RCC 7860 (cell line): ENCODE data around the gene ARHGAP15.

Experiments
- DNase-seq: peaks from one replicate; pipeline ENCODE4 v3.0.0-alpha.2; 2015; ENCODE audit warnings: low spot score
- FAIRE-seq: peaks from 2 replicates; lab custom pipeline; 2012; peaks lifted over from hg19 to GRCh38; lab: Jason Lieb, UNC

ARHGAP15 gene

DNA sequence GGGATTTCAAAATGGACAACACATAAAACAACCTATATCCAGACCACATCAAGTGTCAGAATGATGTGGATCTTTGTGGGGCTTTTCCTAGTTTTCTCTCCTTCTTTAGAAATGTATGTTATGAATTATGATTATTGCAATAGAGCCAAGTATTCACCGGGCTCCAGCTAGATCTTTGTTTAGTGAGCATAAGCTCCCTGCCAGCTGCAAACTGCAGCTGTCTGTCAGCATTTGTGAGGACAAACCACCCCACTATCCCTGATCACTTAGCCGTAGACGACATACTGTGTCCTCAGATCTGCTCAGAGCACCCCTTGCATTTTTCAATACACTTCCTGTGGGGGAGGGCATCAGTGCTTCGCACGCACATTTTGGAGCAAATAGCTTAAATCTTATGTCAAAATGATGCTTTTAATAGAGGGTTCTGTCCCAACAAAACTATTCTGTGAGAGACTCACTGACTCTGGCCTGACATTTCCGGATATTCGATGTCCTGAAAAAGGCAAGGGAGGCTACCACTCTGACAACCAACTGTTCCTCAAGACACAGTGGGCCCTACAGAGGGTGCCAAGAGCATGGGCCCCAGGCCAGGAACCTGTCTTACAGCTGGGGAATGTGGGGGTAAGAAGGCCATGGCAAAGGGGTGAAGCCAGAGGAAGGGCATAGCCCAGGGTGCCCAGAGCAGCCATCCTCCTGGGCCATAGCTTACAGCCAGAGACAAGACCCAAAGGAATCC is 346.0 kb downstream of the ARHGAP15 start:
- FAIRE-seq (no peak), DNase-seq (no peak)

DNA sequence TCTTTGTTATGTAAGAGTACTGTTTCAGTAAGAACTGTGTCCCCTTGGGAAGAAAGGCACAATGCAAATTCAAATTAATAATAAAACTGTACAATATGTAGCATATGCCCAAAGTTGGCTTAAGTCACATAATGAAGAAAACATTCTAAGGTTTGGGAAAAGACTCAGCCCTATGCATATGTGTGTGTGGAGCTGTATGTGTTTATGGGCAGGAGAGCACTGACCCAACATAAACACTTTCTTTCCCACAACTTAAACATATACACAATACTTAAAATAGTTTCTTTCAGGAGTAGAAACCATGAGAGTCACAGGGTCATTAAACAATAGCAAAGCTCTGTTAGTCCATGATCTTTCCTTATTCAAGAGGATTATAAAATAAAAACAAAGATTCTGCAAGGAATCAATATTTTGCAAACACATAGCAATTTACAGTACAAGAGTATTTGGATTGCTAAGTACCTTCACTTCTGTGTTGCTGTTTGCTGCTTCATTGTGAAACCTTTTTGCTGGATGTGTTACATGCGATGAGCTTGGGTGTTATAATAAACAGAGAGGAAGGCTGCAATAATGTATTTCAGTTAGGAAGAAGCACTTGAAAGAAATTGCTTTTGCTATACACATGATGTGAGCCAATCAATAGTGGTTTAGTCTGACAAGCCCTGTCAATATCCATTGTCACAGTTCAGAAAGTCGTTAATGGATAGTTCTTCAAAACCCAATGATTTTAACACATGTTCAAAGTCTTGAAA is 347.3 kb downstream of the ARHGAP15 start:
- DNase-seq (no peak), FAIRE-seq (no peak)

DNA sequence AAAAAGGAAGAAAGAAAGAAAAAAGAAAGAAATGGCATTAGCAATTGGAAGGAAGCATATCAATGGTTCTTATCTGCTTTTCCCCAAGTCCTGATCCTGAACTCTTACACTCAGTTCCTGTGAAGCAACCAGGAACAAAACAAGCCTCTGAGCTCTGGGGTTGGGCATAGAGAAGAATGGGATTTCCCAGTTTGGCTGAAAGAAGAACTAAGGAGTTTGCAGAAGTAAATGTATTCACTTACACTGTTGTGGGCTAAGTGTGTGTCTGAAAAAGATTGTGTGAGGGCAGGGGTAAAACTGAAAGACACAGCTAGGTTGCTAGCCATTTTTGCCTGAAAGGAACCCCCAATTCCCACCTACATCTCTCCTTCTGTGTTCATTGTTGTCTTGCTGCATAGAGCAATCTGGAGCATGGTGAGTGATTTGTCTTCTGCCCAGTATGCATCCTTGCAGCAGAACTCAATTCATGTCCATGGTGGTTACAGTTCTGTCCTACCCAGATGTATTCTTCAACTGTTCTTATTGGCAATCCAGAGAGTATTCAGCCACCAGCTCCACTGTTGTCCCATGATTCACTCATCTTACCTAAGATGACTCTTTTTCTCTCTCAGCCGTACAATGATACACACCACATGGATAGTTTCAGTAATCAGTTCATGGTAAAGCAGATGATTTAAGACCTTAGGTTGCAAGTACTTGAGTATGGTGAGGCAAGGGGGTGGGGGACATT is 348.7 kb downstream of the ARHGAP15 start:
- FAIRE-seq: no peak
- DNase-seq: no peak

DNA sequence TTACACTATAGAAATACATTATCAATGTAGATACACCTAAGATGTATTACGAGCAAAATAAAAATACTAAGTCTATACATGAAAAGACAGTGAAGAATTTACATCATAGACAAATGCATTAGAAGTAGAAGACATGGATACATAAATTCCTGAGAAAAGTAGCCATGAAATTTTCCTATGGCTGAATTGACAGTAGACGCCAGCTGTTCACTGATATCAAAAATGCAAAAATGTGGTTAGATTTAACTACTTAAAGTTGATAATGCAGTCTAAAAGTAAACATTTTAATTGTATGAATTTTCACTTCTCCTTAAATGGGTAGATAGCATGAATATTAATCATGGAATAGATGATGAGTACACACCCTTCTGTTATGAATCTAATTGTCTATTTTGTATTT is 350.9 kb downstream of the ARHGAP15 start:
- no peak for DNase-seq
- no peak for FAIRE-seq

DNA sequence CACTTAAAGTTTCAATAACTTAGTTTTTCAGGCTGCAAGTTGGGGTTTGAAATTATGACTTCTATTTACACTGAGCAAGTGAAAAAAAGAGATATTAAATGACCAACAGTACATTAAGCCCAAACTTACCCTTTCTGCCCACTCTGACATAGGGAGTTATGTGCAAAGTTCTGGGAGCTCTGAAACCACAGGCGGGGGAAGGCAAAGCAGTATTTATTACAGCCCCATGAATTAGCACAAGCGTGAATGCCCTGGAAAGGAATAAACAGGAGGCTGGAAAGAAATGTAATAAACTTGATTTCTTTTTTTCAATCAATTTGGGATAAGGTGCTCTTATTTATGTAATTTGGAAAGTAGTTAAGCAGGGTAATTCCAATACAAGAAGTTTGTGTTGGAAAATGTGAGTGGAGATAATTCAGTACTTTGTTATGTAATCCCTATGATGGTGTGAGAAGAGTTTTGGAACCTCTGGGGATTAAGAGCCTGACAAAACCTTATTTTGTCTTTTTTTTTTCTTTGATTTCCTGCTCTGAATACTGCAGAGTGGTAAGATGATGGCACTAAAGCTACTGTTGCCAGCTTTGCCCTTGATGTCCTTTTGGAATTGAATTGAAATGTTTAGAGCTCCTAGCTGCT is 351.5 kb downstream of the ARHGAP15 start:
- FAIRE-seq (no peak), DNase-seq (no peak)

DNA sequence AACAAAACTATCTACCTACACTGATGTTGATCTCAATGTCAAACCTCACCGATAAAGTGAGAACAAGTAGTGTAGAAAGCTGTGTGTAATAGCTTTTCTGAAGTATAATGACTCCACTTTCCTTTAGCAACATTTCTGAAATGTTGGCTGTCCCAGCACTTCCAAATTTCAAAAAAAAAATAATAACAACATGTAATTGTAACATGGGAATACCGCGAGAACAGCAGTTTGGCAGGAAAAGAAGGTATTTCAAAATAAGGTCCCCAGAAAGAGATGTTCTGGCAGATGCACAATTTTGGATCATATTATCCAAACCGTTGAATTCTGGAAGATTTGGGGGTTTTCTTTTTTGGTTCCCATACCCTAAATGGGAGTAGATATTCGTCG is 352.0 kb downstream of the ARHGAP15 start:
- FAIRE-seq (no peak), DNase-seq (no peak)

DNA sequence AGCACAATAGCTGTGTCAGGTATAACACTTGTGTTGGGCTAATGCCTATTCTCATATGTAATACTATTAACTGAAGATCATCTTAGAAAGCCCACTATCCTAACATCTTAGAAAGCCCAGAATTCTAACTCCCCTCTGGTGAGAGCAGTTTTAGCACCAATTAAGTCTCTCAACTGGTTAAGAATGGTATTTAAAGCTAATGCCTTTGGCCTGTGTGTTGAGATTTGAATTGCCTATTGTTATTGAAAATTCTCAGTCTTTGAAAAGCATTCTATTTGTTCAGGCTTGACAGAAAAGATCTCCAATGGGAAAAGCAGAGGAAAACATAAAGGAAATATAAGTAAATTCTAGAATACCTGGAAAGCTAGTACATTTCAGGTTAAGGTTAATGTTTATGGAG is 352.5 kb downstream of the ARHGAP15 start:
- FAIRE-seq: no peak
- DNase-seq: no peak

DNA sequence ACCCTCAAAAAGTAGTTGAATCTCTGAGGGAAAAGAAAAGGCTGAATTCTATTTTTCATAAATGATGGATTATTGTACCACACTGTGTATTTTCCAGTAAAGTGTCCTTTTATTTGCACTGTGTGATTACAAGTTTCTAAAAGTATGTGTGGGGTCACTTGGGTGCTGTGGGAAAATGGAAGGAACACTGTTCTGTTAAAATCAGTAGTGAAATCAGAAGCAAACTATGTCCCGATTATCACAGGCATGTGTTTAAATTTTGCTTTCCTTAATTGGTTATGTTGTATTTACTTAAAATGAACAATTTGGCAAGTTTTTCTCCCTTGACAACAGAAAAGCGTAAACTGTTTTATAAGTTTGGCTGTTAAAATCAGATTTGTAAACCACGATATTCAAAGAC is 353.1 kb downstream of the ARHGAP15 start:
- DNase-seq: no peak
- FAIRE-seq: no peak

DNA sequence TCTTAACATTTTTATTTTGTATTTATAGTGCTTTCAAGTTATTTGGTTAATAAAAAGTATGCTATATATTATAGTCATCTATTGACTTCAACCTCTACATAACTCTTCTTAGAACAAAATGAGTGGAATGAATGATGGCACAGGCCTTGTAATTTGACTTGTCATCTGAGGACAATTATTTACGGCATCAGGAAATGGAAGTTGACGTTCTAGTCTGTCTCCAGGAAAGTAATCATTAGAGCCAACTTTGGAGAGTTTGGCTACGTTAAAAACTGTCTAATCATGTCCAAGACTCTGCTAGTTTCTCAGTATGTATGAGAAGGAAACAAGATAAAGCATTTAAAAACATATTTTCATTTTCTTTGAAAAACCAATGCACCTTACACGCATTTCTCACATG is 353.6 kb downstream of the ARHGAP15 start:
- FAIRE-seq: no peak
- DNase-seq: no peak

DNA sequence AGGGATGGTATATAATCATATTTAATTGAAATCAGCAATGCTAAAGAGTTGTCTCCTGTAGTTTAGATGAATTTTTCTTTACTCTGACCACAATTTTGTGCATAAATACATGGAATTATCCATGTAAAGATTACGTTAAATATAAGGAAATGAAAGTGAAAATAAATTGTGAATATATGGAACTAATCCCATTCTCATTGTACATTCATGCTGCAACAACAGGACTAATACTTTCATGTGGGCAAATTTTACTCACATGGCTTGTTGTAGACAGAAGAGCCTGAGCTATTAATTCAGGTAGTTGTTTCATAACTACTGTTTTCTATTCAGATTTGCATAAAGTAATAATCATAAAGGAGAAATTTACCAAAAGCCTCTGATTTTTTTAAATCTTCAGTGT is 357.8 kb downstream of the ARHGAP15 start:
- no peak for FAIRE-seq

DNA sequence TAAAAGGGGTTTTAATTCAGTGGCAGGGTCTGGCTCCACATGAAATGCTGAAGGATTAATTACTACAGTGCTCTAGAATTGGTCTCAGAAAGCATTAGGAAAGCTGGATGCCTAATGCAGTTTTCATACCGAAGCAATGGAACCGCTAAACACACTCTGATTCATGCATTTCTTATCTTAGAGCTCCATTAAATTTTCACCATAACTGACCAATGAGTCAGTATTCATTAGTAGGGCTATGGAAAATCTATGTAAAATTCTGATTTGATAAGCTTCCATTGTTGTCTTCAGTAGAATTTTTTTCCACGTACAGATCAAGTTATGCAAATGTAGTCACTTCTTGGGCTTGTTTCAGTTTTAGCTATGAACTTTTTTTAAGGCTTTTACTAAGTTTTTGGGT is 359.9 kb downstream of the ARHGAP15 start:
- DNase-seq (peak; percentile 71), FAIRE-seq (peak; percentile 91)

More for the DNA sequence above, 357.8 kb downstream of the ARHGAP15 start:
- DNase-seq: no peak

DNA sequence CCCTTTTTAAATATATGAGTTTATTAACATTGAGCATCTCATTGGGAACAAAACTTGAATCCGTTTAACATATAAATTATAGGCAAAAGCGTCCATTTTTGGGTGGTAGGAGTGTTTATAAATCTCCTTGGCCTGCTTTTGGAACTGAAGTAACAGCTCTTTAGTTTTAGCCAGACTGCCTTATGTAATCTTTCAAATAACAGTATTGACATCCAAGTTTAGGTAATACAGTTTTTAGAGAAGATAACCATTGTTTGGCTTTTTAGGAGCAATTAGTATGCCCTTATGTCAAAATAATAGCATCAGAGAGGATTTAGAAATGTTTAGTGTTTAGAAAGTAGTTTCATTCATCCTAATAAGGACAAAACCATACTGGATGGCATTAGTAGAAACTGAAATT is 361.9 kb downstream of the ARHGAP15 start:
- no peak for FAIRE-seq
- no peak for DNase-seq

DNA sequence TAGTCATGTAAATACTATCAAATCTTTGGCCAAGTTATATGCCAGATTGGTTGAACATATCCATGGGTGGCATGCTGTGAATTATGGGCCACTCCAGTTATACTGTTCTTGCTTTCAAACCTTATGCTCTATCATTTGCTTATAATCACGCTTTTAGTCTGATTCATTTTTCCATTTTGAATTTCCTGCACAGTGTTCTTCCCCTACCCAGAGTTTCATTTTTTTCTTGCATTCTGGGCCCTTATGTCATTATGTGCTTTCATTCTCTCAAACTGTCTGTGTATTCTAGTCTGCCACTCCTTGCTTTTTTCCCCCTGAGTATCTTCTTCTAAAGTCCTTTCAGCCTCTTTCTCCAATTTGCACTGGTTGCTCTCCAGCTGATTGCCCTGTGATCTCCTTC is 364.1 kb downstream of the ARHGAP15 start:
- FAIRE-seq (no peak), DNase-seq (no peak)

DNA sequence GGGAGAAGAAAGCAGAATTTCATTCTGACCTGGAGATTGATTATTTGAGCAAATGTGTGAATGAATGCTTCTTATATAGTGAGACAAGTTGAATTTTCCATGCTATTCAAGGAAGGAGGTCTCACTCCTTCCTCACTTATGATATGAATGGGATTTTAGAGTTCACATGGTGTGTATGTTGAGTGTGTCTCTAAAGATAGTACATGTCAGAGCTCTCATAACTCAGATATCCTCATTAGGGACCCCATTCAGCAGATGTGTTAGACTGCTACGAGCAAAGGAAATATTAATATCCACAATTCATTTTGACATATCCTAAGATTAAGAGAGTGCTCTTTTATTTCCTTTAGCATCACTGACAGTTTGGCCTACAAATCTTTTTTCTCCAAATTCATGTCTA is 368.5 kb downstream of the ARHGAP15 start:
- no peak for FAIRE-seq
- no peak for DNase-seq

DNA sequence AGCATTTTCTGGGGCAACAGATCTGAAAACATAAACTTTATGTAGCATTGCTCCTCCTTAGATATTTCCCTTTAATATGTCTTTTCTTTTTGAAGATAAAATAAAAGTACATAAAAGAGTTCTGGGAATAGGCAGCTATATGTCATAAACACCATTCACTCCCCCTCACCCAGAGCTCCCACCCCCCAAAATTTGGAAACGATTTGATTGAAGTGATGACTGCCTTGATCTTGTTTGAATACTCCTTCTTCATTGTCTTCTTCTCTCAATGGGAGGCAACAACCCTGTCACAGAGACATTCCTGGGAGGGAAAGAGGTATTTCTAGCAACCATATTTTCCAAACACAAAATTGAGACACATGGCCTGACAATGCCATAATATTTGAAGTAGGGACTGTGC is 369.3 kb downstream of the ARHGAP15 start:
- DNase-seq (no peak), FAIRE-seq (no peak)

DNA sequence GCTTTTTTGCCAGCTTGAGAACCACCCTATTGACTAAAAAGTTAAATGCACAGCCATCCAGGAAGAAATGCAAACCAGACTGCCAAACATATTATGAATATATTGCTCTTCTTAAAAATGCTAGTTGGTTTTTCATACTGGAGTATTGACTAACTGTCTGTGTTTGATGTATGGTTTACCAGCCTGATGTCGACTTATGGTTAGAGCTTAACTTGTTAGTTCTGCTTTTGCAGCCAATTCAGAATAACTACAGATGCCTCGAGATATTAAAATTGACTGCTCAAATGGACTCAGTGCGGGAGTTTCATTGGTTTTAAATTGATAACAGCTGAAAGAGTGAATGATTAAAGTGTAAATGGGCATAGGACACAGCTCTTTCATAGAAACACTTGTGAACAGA is 369.8 kb downstream of the ARHGAP15 start:
- no peak for FAIRE-seq
- DNase-seq: no peak

DNA sequence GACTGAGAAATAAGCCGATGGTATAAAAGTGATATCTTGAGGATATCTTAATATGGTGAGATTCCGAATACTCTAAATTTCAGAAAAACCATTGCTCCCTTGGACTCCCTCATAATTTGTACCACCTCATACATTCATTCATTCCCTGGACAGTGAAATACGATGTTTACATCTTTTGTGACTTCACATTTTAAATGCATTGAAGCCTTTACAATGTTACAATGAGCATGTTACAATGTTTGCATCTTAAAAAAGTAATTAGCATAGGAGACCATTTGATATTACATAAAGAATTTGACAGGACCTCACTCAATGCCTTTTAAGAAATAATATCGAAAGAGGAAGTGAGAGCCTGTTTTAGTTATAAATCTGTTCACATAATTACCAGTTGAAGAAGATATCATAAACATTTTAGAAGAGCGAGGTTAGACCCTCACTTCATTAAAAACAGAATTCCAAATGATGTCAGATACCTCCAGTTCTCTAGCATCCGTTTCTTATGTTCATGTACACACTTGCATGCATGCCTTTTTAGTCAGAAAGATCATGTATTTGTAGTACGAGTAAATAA is 372.0 kb downstream of the ARHGAP15 start:
- FAIRE-seq (no peak), DNase-seq (no peak)

DNA sequence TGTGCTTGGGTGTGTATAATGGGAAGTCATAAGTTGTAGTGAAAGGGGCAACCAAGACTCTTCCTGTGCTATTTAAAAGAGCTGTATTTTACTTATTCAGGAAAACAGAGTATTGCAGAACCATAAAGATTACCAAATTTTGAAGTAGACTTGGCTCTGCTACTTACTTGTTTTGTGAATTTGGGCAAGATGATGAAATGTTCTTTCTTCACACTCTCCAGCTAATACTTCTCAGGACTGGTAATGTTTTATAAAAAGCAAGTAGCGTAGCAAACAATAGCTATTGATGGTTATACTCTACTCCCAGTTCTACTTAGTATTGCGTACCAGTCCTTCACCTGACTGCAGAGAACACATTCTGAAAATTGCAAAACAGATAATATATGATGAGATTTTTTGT is 374.1 kb downstream of the ARHGAP15 start:
- no peak for FAIRE-seq

DNA sequence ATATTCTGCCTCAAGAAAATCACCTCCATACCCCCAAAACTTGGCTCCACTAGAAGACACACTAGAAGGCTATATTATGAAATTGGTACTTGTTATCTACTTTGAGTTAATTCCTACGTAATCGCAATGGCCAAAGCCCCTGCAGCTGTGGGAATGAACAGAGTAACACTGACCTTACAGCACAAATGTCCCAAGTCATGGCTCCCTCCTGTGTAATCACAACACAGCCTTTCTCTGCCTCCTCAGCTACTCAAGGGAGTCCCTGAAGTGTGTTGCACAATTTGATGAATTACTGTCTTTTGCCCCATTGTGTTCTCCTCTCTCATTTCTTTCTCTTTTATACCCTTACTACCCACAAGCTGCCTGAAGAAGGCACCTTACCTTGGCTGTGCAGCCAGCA is 375.2 kb downstream of the ARHGAP15 start:
- FAIRE-seq (no peak), DNase-seq (no peak)

More for the DNA sequence above, 374.1 kb downstream of the ARHGAP15 start:
- no peak for DNase-seq

DNA sequence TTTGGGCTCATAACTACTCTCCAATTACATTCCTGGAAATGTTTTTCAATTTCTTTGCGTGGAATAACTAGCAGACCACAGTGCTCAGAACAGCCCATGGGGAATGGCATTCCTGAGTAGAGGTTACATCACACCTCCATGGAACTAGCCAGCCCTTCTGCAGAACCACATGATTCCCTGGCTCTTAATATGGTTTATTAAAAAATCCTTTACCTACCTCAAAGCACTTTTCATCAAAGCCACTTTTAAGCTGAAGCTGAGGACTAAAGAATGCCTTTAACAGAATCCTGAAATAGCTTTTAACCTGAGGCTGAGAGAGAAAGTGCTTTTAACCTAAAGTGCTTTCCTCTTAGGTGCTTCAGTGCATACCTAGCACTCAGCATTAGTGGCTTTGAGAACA is 376.3 kb downstream of the ARHGAP15 start:
- DNase-seq (no peak), FAIRE-seq (no peak)

DNA sequence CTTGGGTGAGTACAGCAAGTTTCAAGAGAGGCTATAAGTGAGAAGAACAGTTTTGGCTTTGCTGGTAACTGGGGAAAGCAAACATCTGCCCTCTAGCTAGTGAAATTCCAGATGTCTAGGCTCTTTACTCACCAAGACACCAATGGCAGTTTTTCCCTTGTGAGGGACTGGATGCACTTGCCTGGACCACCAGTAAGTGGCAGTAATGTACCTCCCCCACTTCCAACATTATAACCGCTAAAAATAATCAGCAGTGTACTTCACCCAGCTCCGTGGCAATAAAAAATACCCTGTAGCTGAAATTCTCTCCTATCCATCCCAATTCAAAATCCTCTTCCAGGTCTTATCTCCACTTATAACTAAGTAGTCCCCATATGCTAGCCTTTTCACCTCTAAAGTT is 383.9 kb downstream of the ARHGAP15 start:
- DNase-seq (peak; percentile 7), FAIRE-seq (no peak)
